DOHH2 (cell line): ENCODE data around the gene MIAT.

Experiments
- CTCF ChIP-seq: fragments of 200-600 bp; sonication (generic); IDR thresholded peaks from one replicate; pipeline ENCODE4 v1.5.1; 2014; ENCODE audit warnings: antibody characterized with exemption, mild to moderate bottlenecking, low read depth, low read length; ENCODE audit not compliant: poor library complexity, severe bottlenecking
- EZH2phosphoT487 ChIP-seq: fragments of 200-600 bp; sonication (generic); IDR thresholded peaks from 2 replicates; pipeline ENCODE4 v1.6.1; 2017; ENCODE audit warnings: borderline replicate concordance, mild to moderate bottlenecking, antibody characterized with exemption, low read length, moderate library complexity, mixed read lengths

- no peak for TF ChIP-seq CTCF
- no peak for TF ChIP-seq EZH2phosphoT487
Observed at GRCh38 chr22:26614322-26614721, 43.1 kb upstream of the MIAT start.
